ENCODE measurements around the gene CCT8. TPM values are rescaled to one million over a fixed set of nuclear protein-coding genes. Genes with fewer than 3 reads are reported as not detected.

CCT8 gene
- total and polyA plus RNA-seq, 2 donors (not counting 1 experiment from before 2014, with no cell fraction given) = 59.2 to 92.8 TPM

DNA sequence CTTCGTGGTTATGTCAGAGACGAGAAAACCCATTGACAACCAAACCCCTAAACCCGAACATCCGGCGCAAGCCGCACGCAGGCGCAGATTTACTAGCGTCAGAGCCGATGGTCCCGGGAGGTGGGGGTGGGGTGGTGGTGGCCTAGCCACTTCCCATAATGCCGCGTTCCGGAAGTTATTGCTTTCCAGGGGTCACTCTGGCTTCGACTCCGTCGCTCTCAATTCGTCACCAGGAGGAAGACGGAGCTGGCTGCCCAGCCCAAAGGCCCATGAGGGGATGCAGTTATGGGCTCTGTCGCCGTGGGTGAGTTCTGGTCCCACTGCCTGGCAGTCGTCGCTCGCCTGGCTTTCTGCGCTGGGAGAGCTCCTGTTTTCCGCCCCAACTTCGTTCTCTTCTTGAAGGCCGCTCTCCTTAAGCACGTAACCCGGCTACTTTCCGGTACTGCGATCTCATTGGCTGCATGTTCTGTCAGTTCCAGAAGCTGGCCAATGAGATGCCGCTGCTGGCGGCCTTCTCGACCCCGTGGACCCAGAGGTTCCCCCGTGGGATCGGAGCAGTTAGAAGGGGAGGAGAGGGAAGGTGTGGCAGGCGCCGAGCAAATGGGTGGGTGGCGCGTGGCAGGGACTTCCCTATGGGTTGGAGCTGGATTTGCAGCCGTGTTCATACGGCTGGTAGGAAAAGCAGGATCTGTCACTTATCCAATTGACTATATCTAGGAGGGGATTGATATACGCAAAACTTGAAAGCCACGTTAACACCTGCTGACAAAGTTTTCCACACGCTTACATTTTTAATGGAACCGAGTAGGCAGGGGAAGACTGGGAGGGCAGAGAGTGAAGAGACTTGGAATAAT lies 48.7 kb downstream of the CCT8 start, which contains the start of gene USP16:
USP16 (plus strand) TSS at position 195 of the 854 bp plus-strand sequence. CDS start 3,246 bp downstream, outside the sequence.
- peak within 1 kb of the TSS; percentile 79 for H3K4me2 ChIP-seq (replicated peaks; ENCODE audit: low read depth, low read length, poor library complexity, severe bottlenecking)
- Mint-ChIP-seq H3K4me3 (peak within 1 kb of the TSS; percentile 95), H3K4me1 (peaks cover 40% of the 10 kb centered on the region), H3K27ac (peak within 1 kb of the TSS; percentile 99), H3K9me3 (ENCODE audit: insufficient read depth) (no peaks in the 10 kb centered on the region), H3K27me3 (no peaks in the 10 kb centered on the region)
- under 1% methylated on average over 34 of the region's 48 CpGs for WGBS (ENCODE audit: insufficient coverage)
- peaks cover 0 to 8% of the 10 kb centered on the region in 2 experiments for H3K36me3 ChIP-seq (replicated peaks in 1 of 2; ENCODE audit: control extremely low read depth in 1 of 2, control insufficient read depth in 1 of 2, extremely low read depth in 1 of 2, insufficient read depth in 2 of 2, low read length in 1 of 2)
- H3K9ac ChIP-seq (ENCODE audit: low read length) = peak within 1 kb of the TSS; percentile 86
- peak; percentile 99 for DNase-seq
- peaks cover 55% of the 10 kb centered on the region for H3K79me2 ChIP-seq (ENCODE audit: control insufficient read depth, insufficient read depth, low read length)
- POLR2A ChIA-PET = interaction anchor here (1.0 to 2.4 kb wide), 8 partner anchors 19 to 276 kb away, joined by 3 to 35 read pairs (median 5); partner anchors contain the start of genes CCT8 and LTN1
- no peak for TF ChIP-seq EZH2 (IDR thresholded peaks at IDR 0.05; ENCODE audit: borderline replicate concordance, insufficient read depth, low read depth, low read length, poor library complexity, severe bottlenecking)
- TF ChIP-seq, protein P1, sequence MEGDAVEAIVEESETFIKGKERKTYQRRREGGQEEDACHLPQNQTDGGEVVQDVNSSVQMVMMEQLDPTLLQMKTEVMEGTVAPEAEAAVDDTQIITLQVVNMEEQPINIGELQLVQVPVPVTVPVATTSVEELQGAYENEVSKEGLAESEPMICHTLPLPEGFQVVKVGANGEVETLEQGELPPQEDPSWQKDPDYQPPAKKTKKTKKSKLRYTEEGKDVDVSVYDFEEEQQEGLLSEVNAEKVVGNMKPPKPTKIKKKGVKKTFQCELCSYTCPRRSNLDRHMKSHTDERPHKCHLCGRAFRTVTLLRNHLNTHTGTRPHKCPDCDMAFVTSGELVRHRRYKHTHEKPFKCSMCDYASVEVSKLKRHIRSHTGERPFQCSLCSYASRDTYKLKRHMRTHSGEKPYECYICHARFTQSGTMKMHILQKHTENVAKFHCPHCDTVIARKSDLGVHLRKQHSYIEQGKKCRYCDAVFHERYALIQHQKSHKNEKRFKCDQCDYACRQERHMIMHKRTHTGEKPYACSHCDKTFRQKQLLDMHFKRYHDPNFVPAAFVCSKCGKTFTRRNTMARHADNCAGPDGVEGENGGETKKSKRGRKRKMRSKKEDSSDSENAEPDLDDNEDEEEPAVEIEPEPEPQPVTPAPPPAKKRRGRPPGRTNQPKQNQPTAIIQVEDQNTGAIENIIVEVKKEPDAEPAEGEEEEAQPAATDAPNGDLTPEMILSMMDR (IDR thresholded peaks at IDR 0.05) = no peak
- H3K27me3 ChIP-seq (replicated peaks in 1 of 4; ENCODE audit: control extremely low read depth in 1 of 4, control insufficient read depth in 3 of 4, insufficient read depth in 4 of 4, low read length in 3 of 4) = no peaks in the 10 kb centered on the region
- peak within 1 kb of the TSS; percentile 58 to 90 (median 74) for H3K4me3 ChIP-seq (ENCODE audit: control extremely low read depth in 1 of 5, extremely low read depth in 1 of 5, insufficient read depth in 1 of 5, low read depth in 2 of 5, low read length in 4 of 5)
- intact Hi-C loops (cut with micrococcal nuclease) = loop anchor here (1.0 kb wide), 4 partner anchors 22 to 276 kb away; partner anchors contain the start of genes CCT8 and LTN1
- peak; percentile 93 for ATAC-seq (ENCODE audit: low read depth)
- CTCF ChIA-PET = interaction anchor here (1.1 to 4.0 kb wide), 3 partner anchors 22 to 46 kb away, joined by 5 to 23 read pairs (median 6); partner anchors contain the start of gene LTN1
- peak within 1 kb of the TSS; percentile 97 to 98 for H3K27ac ChIP-seq (ENCODE audit: low read length in 2 of 2)
- H2AFZ ChIP-seq (ENCODE audit: insufficient read depth, low read depth, low read length, poor library complexity, severe bottlenecking) = peak within 1 kb of the TSS; percentile 78
- H3K4me1 ChIP-seq (ENCODE audit: control insufficient read depth in 2 of 2, insufficient read depth in 2 of 2, low read length in 2 of 2) = peaks cover 16 to 17% of the 10 kb centered on the region in 2 donors
- H4K20me1 ChIP-seq (ENCODE audit: control insufficient read depth, insufficient read depth, low read length, poor library complexity, severe bottlenecking) = peaks cover 8% of the 10 kb centered on the region
- H3K9me3 ChIP-seq (ENCODE audit: control extremely low read depth in 1 of 3, control insufficient read depth in 2 of 3, insufficient read depth in 1 of 3, low read length in 2 of 3) = peaks cover 0 to 4% (median 0%) of the 10 kb centered on the region in 3 donors
